ENCODE results near the gene PDXP.
A peak's percentile ranks its signal among the peaks of the same experiment; 100 is the strongest.
"Not testable (repeated sequence)": the region's sequence is repeated elsewhere in the genome, so short reads cannot be mapped to it uniquely, and the experiment has no call there.

PDXP gene

GRCh38 chr22:37650463-37651136, 7.9 kb upstream of the PDXP start:
- no peak for DNase-seq

- DNase-seq: no peak
Observed at GRCh38 chr22:37654563-37655251, 3.8 kb upstream of the PDXP start.

GRCh38 chr22:37655252-37655563, 3.3 kb upstream of the PDXP start:
- DNase-seq: no peak

GRCh38 chr22:37656583-37656982, 1.9 kb upstream of the PDXP start:
- DNase-seq: not testable (repeated sequence)

- no peak for DNase-seq
Observed at GRCh38 chr22:37657590-37658132, 862 bp upstream of the PDXP start.

- DNase-seq: peak in 1 of 2 experiments; percentile 48
Observed at GRCh38 chr22:37659066-37659896, 758 bp downstream of the PDXP start.

GRCh38 chr22:37659897-37660708, 1.6 kb downstream of the PDXP start:
- no peak for DNase-seq

- no peak for DNase-seq
Observed at GRCh38 chr22:37660709-37661045, 2.2 kb downstream of the PDXP start.

GRCh38 chr22:37661160-37661924, 2.8 kb downstream of the PDXP start:
- peak; percentile 89 to 95 for DNase-seq

GRCh38 chr22:37662039-37662438, 3.5 kb downstream of the PDXP start:
- DNase-seq: no peak

GRCh38 chr22:37663521-37664140, 5.1 kb downstream of the PDXP start:
- DNase-seq: no peak

GRCh38 chr22:37664249-37665101, 6.0 kb downstream of the PDXP start:
- DNase-seq: no peak

- no peak for DNase-seq
Observed at GRCh38 chr22:37665487-37665886, 7.0 kb downstream of the PDXP start.

GRCh38 chr22:37669586-37669985, 11.1 kb downstream of the PDXP start:
- DNase-seq: no peak

GRCh38 chr22:37672206-37672919, 13.8 kb downstream of the PDXP start:
- DNase-seq: no peak

- DNase-seq: no peak
Observed at GRCh38 chr22:37672920-37673455, 14.5 kb downstream of the PDXP start.

GRCh38 chr22:37674248-37674647, 15.7 kb downstream of the PDXP start:
- DNase-seq: no peak

- DNase-seq: no peak
Observed at GRCh38 chr22:37674951-37675929, 16.7 kb downstream of the PDXP start, which contains the start of gene LGALS1. Gene LGALS1 (plus strand): TSS chr22:37675636. CDS start chr22:37675703, 67 bp downstream.

All from NCI-H524 (cell line).